ENCODE results near the gene TMEM156. TPM values are rescaled to one million over a fixed set of nuclear protein-coding genes. Genes with fewer than 3 reads are reported as not detected.

Gene TMEM156
- total and polyA plus RNA-seq, 2 of the 4 experiments (the other 2 are of a cell fraction): 0.53 to 0.54 TPM

DNA sequence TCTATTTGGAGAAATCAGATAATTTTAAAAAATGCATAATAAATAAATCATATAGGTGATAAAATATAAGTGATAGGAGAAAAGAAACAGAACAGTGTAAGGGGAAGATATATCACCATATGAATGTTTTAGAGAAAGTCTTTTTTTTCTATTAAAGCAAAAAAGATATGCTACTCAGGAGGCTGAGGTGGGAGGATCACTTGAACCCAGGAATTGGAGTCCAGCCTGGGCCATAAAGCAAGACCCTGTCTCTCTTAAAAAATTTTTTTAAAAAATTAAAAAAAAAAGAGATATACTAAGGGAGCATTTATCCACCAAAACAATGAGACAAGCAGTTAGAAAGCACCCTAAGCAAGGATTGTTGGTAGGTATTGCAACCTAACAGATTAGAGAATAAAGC is 6.1 kb downstream of the TMEM156 start:
- in situ Hi-C loops (cut with MboI; ENCODE audit: low sequenced_read_pairs) (no loop called here), dilution Hi-C loops (cut with HindIII; ENCODE audit: low sequenced_read_pairs, unreplicated experiment) (no loop called here), intact Hi-C loops (cut with micrococcal nuclease) (no loop called here)
- Histone ChIP-seq H3K4ac (ENCODE audit: low read depth, low read length) (peak overlapping the region; percentile 44; the same call in 1 of the 2 replicates), H3K9me3 (ENCODE audit: control insufficient read depth, insufficient read depth, low read length) (no peaks in the 10 kb centered on the region), H3K56ac (ENCODE audit: extremely low read depth, insufficient read depth, low read length) (0 out of 2 replicates have a peak overlapping the region, but pooled peaks have one; percentile 55), H3K23ac (ENCODE audit: low read depth, low read length) (peak overlapping the region; percentile 44; the same call in 1 of the 2 replicates), H3K4me1 (ENCODE audit: control insufficient read depth, insufficient read depth, low read length) (peaks cover 9% of the 10 kb centered on the region), H3K18ac (ENCODE audit: low read depth, low read length) (peak overlapping the region; percentile 81; the same call in 1 of the 2 replicates), H3K27ac (ENCODE audit: insufficient read depth, low read length) (peak overlapping the region; percentile 75; the same call in 1 of the 2 replicates), H2BK20ac (ENCODE audit: low read depth, low read length) (peak overlapping the region; percentile 42), H3K14ac (replicated peaks; ENCODE audit: low read depth, low read length) (no peak overlapping the region), H3K4me2 (ENCODE audit: low read depth, low read length) (no peak overlapping the region; the same call in 1 of the 2 replicates), H2BK15ac (ENCODE audit: low read depth, low read length) (peak overlapping the region; percentile 34; the same call in 1 of the 3 replicates), H4K8ac (ENCODE audit: low read depth in 2 of 2, low read length in 2 of 2) (peak overlapping the region; percentile 1 to 75; a peak in 2 of 4 replicates), H3K79me1 (ENCODE audit: low read depth in 1 of 2, low read length in 2 of 2) (peaks cover 0 to 4% of the 10 kb centered on the region in 2 experiments; a peak in 1 of 4 replicates), H3K9ac (ENCODE audit: low read depth, low read length) (no peak overlapping the region), H4K5ac (ENCODE audit: low read depth, low read length) (no peak overlapping the region; the same call in 1 of the 2 replicates), H2BK5ac (ENCODE audit: low read depth, low read length, poor library complexity, severe bottlenecking) (peak overlapping the region; percentile 95), H3K27me3 (ENCODE audit: control insufficient read depth, insufficient read depth, low read length) (no peaks in the 10 kb centered on the region), H3K9me1 (ENCODE audit: insufficient read depth, low read length) (no peaks in the 10 kb centered on the region; the same call in 1 of the 2 replicates), H4K91ac (ENCODE audit: insufficient read depth, low read depth, low read length) (peak overlapping the region; percentile 49), H3K4me3 (ENCODE audit: insufficient read depth, low read depth, low read length) (no peak overlapping the region), H2BK120ac (ENCODE audit: low read depth, low read length) (peak overlapping the region; percentile 71), H4K20me1 (ENCODE audit: insufficient read depth, low read length) (no peaks in the 10 kb centered on the region), H2AFZ (replicated peaks; ENCODE audit: low read length, poor library complexity) (no peak overlapping the region), H3K36me3 (ENCODE audit: control insufficient read depth, insufficient read depth, low read length) (no peaks in the 10 kb centered on the region), H2AK5ac (ENCODE audit: low read depth, low read length) (no peak overlapping the region), H2AK9ac (replicated peaks; ENCODE audit: low read depth, low read length, poor library complexity) (no peak overlapping the region)
- DNase-seq (no peak), ATAC-seq (ENCODE audit: low read depth) (no peak)
- POLR2A ChIA-PET (ENCODE audit: unreplicated experiment): no interaction called here
- BruUV-seq (replicated peaks): no TSS peak
- CTCF ChIA-PET: no interaction called here
- TF ChIP-seq FOS (IDR thresholded peaks at IDR 0.05; ENCODE audit: low read depth, low read length) (no peak), MXI1 (IDR thresholded peaks at IDR 0.05; ENCODE audit: borderline replicate concordance, low read depth, low read length) (no peak), POLR2A (IDR thresholded peaks at IDR 0.05; ENCODE audit: low read depth, low read length) (no peak), RCOR1 (IDR thresholded peaks at IDR 0.05; ENCODE audit: insufficient replicate concordance, low read length) (no peak), RAD21 (IDR thresholded peaks at IDR 0.05; ENCODE audit: low read length) (no peak), SMC3 (IDR thresholded peaks at IDR 0.05; ENCODE audit: low read depth, low read length) (no peak), MAZ (IDR thresholded peaks at IDR 0.05; ENCODE audit: borderline replicate concordance, low read depth, low read length) (no peak)
- TF ChIP-seq, protein P1, sequence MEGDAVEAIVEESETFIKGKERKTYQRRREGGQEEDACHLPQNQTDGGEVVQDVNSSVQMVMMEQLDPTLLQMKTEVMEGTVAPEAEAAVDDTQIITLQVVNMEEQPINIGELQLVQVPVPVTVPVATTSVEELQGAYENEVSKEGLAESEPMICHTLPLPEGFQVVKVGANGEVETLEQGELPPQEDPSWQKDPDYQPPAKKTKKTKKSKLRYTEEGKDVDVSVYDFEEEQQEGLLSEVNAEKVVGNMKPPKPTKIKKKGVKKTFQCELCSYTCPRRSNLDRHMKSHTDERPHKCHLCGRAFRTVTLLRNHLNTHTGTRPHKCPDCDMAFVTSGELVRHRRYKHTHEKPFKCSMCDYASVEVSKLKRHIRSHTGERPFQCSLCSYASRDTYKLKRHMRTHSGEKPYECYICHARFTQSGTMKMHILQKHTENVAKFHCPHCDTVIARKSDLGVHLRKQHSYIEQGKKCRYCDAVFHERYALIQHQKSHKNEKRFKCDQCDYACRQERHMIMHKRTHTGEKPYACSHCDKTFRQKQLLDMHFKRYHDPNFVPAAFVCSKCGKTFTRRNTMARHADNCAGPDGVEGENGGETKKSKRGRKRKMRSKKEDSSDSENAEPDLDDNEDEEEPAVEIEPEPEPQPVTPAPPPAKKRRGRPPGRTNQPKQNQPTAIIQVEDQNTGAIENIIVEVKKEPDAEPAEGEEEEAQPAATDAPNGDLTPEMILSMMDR (conservative IDR thresholded peaks at IDR 0.05; ENCODE audit: low read depth, low read length): no peak

Measured in IMR-90 (cell line).